Skin of body (tissue), 2 donors: ENCODE data around the gene HOXA5. TPM values are rescaled to one million over a fixed set of nuclear protein-coding genes. Genes with fewer than 3 reads are reported as not detected.
A peak's percentile ranks its signal among the peaks of the same experiment; 100 is the strongest.

Source experiments
- DNase-seq: peaks from one replicate; lab custom pipeline; 2025; lab: John Stamatoyannopoulos, UW
- total RNA-seq: library from RNA; depleted of rRNA; stranded (reverse); fragments of >200 nt; gene quantifications from one replicate; pipeline ENCODE4 v1.2.3, GENCODE V29; 2014

Gene HOXA5
- total RNA-seq, 1 donor from 2014 or later = 4.7 TPM

DNA sequence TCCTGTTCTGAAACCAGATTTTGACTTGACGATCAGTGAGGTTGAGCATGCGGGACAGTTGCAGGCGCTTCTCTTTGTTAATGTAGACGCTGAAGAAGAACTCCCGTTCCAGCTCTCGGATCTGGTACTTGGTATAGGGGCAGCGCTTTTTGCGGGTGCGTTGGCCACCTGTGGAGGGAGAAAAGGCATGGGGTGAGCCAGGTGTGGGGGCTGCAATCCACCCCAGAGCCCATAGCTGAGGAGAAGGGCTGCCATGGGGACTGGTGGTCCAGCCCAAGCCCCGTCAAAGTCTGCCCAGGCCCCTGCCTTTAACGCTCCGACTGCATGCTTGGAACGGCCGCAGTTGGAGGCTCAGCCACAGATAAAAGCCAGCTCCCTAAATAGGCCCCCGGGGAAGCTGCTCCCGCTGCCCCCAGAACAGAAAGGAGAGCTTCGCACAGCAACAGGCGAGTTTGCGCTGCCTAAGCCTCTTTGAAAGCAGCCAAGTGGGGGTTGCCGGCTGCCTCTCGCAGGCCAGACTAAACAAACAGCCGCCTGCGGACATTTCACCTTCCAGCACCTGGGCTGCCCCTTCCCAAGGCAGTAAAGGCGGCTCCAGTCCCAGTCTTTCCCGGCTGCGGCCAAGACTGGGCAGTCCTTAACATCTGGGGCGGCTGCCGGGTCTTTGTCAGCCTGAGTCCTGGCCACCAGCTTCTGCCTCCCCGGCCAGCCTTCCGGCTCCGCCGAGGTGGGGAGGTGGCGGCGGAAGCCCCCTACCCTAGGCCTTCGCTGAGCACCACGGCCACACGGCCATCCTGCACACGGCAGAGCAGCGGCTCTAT lies 39.6 kb upstream of the HOXA5 start:
- DNase-seq = no peak

DNA sequence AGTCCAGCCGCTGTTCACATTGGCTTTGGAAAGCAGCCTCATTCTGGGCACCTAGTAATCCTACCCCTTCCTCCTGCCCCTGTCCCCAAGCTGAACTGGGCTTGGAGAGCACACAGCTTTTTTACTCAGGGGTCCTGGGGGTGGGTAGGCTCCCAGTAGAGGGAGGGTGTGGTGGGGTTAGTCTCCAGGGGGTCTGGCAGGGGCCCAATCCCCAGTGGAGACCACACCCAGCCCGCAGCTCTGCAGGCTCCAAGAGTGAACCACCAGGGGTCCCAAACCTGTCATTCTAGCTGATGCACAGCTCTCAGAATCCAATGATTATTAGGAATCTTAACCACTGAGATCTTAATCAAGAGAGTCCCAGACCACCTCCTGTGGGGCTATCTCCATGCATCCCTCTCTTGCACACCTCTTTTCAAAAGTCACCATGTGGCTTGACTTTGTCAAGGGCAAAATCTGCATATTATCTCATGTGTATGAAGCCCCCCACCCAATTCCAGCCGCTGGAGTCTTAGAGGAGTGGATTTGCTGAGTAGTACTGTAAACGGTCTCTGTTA lies 38.9 kb upstream of the HOXA5 start:
- no peak for DNase-seq

DNA sequence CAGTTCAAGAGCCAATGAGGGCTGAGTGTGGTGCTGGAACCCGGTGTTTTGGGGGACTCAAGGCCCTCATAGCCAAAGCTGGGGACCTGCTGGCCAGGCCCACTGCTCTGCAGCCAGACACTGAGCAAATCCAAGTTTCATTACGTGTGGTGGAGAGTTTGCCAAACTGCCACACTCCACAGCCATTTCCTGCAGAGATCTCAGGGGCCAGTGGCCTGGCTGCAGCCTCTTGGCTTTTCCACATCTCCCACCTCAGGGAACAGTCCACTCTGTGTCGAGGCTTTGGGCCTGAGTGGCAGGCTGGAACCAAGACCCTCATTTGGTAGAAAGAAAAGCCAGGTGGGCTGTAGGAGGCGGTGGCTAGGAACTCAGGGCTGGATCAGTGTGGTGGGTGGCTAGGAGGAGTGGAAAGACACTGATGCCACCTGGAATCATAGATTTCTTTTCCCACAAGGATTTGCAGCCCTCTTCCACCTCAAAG lies 38.4 kb upstream of the HOXA5 start:
- no peak for DNase-seq

DNA sequence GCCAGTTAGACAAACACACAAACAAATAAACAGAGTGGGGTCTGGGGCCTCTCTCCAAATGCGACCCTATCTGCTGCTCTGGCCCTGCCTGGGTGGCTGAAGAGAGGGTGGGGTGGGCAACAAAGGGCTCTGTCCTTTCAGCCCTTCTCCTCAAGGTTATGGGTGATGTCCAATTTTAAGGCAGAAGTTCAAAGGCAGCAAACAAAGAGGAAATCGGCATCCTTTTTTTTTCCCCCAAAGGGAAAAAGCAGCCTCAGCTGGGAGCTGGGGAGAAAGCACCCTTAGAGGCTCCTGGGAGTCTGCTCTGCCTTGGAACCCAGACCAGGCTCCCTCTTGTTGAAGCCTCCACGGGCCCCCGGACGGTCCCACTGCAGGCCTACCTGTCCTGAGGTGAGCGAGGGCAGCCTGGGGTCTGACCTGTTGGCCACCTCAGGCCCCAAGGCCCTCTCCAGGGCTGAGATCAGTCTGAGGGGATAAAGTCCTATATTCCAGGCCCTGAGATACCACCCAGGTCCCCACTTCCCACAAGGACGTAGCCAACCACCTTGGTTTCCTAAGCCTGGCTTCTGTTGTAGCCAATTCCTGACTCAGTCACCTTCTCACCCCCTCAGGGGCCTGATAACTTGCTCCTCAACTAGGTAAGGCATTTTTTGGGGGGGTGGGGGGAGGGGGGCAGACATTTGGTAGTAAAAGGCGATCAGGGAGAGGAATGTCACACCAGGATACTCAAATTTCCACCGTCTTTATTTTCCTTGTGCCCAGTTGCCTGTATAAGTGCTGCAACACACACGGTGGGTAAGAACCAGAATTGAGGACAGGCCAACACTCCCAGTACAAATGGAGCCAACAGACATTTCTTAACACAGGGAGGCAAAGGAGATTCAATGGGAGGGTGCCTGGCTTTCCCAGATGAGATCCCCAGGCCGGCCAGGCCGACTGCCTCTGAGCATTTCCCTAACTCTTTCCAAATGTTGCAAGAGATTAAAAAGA lies 37.2 kb upstream of the HOXA5 start:
- DNase-seq = no peak

DNA sequence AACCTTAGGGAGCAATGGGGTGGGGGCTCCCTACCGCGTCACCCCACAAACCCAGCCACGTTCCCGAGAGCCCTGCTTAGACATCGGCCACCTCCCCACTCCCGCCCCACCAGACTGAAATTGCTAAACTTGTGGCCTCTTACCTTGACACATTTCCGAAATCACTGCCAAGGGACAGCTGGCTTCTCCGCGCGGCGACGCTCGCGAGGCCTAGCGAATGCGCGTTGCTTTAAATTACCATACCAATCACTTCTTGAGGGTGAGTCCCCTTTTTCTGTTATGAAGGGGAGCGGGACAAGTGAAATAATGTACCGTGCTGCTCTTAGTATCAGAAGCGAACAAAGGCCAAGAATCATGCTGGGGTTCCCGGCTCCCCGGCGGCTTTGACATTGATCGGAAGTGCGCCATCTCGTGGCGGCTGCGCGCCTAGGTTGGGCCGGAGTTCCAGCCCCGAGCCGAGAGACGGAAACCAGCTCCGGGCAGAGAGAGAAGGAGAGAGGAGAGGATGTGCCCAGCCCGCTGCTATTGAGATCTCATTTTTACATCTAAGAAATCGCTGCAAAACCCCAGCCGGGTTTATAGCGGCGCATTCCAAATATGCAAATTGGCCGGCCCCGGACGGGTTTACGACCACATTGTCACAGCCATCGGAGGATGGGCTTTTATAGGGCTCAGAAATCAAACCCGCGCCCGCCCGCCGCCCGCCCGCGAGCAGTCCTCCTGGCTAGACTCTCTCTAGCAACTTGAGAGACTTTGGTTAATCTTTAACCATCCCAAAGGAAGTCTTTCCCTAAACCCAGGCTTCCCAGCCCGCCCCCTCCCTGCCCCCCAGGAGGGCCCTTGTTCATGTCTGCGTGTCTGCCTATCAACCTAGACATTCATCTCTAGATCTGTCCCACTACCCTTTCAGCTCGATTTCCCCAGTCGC lies 36.3 kb upstream of the HOXA5 start:
- peak; percentile 84 for DNase-seq

DNA sequence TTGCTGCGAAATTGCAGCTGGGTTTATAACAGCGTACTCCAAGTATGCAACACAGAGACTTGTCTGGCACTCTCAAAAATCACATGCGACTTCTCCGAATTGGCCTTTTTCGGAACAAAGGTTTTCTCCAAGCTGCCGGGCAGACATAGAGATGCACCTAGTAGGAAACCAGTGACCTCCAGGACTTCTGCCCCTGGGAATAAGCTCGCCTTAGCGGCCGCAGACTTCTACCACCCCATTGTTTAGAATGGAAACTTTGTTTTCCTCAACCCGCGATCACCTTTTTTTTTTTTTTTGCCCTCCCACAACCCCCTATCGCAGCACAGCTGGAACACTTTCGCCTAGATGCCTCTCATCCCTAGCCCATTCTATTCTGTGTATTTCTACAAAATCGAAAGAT lies 35.5 kb upstream of the HOXA5 start:
- DNase-seq = peak; percentile 59

DNA sequence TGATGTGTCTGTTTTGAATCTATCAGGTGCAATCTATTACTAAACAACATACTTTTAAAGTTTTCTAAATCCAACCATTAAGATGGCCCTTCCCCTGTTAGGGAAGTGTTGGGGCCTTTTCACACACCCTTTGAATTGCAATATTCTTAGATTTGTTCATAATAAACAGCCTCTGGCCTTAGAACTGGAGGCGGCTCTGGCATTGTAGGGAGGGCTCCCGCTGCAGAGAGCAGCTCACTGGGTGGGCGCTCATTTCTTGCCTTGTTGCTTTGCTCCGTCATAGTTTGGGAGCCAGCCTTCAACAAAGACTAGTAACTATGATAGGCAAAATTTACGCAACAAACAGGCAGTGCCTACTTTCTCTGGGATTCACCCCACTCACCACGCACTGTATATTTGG lies 34.9 kb upstream of the HOXA5 start:
- no peak for DNase-seq

DNA sequence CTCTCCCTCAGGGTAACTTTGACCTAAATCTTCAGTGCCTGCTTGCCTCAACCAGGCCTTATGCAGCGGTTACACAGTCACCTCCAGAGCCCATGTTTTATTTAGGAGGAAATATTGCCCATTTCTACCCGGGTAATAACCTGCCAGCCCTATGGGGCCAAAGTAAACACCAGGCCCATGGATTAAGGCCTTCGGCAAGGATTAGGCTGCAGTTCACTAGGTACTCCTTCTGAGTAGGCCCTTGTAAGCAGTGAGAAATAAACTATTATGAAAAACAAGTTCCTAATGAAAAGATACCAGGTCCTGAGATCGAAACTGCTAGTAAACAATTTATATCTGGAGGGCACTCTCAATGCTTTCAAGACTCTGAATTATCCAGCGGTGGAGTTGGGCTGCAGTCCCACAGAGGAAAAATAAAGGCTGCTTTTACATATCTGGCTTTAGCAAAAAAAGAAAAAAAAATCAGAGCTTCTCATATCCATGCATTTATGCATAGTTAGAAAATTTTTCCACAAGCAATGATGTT lies 34.4 kb upstream of the HOXA5 start:
- no peak for DNase-seq

DNA sequence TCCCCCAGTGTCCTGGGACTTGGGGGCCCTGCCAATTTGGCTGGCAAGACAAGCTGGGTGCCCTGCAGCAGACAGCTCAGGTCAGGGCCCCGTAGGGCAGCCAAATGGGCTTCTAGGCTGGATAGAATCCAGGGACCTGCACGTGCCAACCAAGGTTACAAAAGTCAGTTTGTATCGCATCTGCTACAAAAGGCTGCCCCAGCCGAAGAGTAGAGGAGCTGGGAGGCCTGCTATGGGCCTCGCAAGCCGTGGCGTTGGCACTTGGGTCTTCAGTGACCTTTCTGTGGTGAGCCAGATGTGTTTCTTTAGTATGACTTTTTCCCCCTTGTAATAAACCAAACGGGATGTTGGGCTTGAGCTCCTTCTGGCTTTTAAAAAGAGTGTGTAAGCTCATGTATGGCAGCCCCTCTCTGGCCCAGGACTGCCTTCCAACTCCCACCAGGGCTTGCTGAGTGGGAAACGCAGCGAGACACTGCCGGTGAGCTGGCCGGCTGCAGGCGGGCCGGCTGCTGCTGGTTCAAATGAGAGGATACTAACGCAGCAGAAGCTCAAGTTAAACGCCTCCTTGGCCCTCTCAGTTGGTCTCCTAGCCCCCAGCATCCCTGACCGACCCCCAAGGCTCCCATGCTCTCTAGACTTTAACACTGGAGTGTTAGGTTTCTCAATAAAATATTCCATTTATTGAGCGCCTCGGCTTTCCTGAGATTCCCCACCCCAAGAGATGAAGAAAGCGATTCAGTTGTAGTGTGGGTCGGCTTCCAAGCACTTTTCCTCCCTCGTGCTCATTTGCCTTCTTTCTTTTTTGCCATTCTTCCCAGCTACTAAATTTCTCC lies 33.7 kb upstream of the HOXA5 start:
- DNase-seq = no peak

DNA sequence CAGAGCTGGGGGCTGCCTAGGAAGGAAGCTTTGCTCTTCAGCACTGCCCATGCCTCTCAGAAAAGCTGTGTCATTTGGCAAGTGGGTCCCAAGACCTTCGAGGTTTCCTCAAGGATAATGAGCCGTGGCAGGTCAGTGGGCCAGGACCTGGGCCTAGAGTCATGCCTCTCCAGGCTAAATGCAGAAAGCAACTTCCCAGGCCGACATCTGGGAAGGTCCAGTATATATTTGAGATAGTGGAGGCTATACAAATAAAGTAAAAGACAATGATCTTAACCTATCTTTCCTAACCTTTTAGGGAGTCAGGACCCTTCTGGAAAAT lies 33.0 kb upstream of the HOXA5 start:
- DNase-seq = no peak

DNA sequence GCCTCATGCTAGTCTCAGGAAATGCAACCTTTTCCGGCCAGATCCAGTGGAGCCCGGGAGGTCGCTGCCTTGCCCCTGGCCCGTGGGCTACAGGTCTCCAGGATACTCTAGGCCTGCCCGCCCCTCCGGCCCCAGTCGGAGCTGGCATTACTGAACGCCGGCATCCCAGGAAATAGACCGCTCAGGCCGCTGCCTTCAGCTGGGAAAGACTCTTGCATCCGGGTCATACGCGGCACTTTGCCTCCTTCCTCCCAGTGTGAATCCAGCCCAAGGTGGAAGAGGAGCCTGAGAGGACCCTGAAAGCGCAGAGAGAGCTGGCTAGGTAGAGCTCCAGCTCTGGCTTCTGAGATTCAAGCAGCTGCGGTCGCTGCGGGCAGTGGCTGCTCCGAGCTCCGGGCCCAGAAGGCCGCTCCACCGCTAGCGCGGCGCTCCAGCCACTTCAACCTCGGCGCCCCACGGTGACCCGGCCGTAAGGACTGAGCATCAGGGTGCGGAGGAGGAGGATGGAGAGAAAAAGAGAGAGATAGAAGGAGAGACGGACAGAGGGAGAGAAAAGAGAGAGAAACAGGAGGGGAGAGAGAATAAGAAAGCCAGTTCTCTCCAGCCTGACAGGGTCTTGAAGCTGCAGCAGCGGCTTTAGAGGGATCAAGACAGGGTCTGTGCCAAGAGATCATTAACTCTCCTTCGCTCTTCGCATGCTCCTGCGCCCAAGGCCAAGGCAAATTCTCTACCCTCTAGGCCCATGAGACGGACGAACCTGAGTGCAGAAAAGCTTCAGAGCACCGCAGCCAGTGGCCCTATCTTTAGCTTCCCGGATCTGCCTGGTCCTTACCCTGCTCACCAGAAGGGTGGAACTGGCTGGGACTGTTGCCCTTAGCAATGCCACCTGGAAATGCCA lies 32.4 kb upstream of the HOXA5 start:
- DNase-seq = no peak

DNA sequence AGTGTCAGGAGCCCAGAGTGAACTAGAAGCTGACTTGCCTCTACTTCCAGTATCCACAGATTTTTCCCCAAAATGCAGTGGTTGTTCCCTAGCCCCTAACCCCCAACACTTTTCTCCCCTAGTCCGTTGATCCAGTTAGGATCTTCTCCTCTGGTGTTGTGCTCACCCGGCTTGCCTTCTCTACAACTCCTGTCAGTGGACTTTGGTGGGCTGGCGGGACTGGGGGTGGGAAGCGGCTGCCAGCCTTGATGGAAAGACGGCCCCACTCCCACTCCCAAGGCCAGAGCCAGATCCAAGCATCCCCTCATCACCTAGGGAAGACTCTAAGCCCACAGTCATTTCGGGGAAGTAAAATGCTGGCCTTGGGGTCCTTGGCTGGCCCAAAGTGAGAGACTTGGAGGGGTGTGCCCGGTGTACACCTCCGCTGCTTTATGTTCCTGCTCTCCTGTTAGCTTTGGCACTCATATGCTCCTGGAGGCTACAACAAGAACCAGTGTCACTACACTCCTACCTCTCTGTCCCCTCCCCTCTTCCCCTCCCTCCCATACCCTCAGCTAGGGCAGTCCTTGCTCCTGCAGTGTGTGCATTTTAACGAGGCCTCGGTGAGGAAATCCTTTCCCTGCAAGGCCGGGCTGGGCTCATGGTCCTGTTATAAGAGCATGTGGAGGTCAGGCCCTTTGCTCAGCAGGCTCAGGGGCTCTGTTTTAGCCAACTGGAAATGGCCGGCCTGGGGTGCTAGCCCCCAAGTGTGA lies 31.6 kb upstream of the HOXA5 start:
- no peak for DNase-seq

DNA sequence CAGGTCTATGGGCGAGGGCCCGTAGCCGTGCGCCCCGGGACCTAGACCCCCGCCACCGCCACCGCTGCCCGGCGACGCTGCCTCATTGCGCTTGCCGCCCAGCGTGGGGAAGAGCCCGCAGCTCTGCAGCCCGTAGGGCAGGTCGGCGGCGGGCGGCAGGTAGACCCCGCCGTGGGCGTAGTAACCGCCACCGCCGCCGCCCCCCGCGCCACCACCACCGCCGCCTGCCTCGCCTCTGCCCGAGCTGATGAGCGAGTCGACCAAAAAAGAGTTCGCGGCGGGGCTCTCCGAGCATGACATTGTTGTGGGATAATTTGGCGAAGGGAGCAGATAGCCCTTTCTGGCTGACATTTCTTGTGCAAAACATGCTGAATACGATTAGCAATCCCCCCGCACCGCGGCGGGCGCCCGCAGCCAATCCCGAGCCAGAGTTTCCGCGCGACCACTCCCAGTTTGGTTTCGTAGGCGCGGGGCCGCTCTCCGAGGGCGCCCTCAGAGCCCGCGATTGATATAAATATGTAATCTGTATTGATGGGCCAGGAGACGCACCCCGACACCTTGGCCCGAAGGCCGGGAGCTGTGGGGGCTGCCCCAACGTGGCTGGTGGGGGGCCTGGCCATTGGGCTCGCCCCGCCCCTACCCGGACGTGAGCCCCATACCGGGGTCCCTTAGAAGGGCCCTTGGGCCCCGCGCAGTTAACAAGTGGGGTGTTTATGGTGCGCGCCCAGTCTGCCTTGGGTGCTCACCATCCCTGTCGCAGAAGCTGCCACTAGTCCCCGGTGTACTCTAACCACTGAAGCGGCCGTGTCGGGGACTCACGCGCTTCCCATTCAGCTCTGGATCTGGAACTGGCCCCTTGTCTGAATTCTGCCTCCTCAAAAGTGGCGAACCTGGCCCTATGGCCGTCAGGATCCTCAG lies 30.7 kb upstream of the HOXA5 start, which contains the start of gene HOXA10:
TSS of gene HOXA10 (minus strand) at position 365 of the 918 bp plus-strand sequence. CDS start at position 351, 14 bp downstream.
- peak; percentile 85 for DNase-seq

DNA sequence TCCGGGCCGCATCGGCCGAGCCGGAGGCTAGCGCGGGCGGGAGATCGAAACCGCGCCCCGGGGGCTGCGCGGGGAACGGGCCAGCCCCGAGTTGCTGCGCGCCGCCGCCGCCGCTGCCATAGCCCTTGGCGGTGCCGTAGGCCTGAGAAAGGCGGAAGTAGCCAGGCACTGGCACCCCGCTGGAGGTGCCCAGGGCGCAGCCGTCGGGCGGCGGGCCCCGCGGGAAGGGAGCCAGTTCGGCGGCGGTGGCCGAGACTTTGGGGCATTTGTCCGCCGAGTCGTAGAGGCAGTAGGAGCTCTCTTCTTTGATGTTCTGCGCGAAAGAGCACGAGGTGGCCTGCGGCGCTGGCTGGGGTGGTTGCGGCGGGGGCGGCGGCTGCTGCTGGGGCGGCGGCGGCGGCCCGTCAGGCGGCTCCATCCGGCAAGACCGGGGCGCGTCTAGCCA lies 30.1 kb upstream of the HOXA5 start:
- DNase-seq = no peak

DNA sequence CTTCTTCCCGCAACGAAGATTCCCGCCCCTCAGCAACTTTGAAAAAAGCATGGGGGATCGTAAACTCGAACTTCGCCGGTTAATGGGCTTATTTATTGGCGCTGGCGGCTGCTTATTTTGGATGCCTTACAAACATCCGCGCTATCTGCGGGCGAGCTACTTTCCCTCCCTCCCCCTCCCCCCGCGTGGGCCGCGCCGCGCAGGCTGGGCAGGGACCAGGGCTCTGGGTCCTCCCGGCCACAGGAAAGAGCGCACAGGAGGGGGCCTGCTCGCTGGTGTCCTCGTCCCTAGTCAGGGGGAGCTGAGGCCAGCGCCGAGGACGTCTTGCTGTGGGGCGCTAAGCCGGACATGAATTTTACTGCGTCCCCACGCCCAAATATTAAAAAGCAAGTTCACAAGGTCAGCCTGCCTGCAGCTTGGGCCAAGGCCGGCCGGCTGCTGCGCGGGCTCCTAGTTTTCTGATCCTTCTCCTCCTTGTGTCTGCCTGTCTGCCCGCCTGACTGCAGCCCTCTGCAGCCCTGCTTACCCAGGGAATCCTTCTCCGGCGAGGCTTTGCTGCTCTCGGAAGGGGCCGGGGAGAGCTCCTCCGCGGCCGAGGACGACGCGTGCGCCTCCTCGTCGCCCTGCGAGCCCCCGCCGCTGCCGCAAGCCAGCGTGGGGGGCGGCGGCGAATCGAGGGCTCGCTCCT lies 29.5 kb upstream of the HOXA5 start:
- peak; percentile 60 for DNase-seq

DNA sequence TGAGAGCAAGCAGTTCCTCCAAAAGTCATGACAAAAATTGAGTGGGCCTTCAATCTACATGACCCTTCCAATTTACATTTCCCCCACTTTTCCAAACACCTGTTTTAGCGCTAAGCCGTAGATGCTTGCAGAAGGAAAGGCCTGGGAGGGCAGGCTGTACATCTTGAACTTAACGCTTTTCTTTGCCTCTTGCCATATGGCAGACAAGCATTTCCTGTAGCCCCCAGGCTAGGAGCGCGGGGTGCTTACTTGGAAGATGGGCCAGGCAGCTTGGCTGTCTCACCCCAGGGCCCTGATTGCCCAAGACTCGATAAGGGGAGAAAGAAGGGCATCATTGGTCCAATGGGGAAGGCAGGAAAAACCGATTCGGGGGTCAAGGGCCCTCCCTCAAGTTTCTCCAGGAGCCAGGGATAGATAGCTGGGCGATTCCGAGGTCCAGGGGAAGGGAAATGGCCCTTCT lies 28.9 kb upstream of the HOXA5 start:
- no peak for DNase-seq
